ENCODE data around the gene TRIO.

- no peak for TF ChIP-seq POLR2AphosphoS5 (IDR thresholded peaks at IDR 0.05; ENCODE audit: borderline replicate concordance, low read depth, low read length)
- no peak for TF ChIP-seq EZH2 (IDR thresholded peaks at IDR 0.05)
- TF ChIP-seq FOXP2 (optimal IDR thresholded peaks at IDR 0.05; ENCODE audit: control extremely low read depth, extremely low read length, insufficient read depth): no peak
Measured at GRCh38 chr5:14148890-14149671, 5.9 kb downstream of the TRIO start.
